GM19397 (cell line): ENCODE measurements around the gene PCDHA13.
"Not testable (repeated sequence)": the region's sequence is repeated elsewhere in the genome, so short reads cannot be mapped to it uniquely, and the experiment has no call there.

Source experiments
- ATAC-seq: cut with Tn5 transposase; IDR thresholded peaks from one replicate; pipeline ENCODE4 v1.9.1; 2021; ENCODE audit warnings: mild to moderate bottlenecking, moderate library complexity; ENCODE audit not compliant: unreplicated experiment

Gene PCDHA13

GRCh38 chr5:140868721-140869554, 13.0 kb upstream of the PCDHA13 start, which contains the start of gene PCDHA11:
Gene PCDHA11, plus strand, starts transcription at chr5:140868957. Its CDS starts 147 bp downstream, at chr5:140869104.
- ATAC-seq, result no peak

GRCh38 chr5:140869555-140869886, 12.4 kb upstream of the PCDHA13 start:
- no peak for ATAC-seq

- ATAC-seq, result no peak
Observed at GRCh38 chr5:140870221-140871201, 11.4 kb upstream of the PCDHA13 start.

- no peak for ATAC-seq
Observed at GRCh38 chr5:140875085-140876065, 6.5 kb upstream of the PCDHA13 start, which contains the start of gene PCDHA12. Gene PCDHA12, plus strand, starts transcription at chr5:140875308. Its CDS starts 165 bp downstream, at chr5:140875473.

- not testable (repeated sequence) for ATAC-seq
Observed at GRCh38 chr5:140876541-140877261, 5.2 kb upstream of the PCDHA13 start.

GRCh38 chr5:140877262-140877581, 4.7 kb upstream of the PCDHA13 start:
- ATAC-seq, result no peak

GRCh38 chr5:140882591-140882899, 621 bp downstream of the PCDHA13 start:
- no peak for ATAC-seq

- ATAC-seq, result no peak
Observed at GRCh38 chr5:140883373-140883772, 1.4 kb downstream of the PCDHA13 start.

GRCh38 chr5:140883927-140884697, 2.2 kb downstream of the PCDHA13 start:
- ATAC-seq, result no peak

- no peak for ATAC-seq
Observed at GRCh38 chr5:140916325-140916724, 34.4 kb downstream of the PCDHA13 start.

GRCh38 chr5:140923601-140924000, 41.7 kb downstream of the PCDHA13 start:
- ATAC-seq, result no peak

GRCh38 chr5:140925806-140926442, 44.0 kb downstream of the PCDHA13 start, which contains the start of gene PCDHAC1:
Gene PCDHAC1, plus strand, starts transcription at chr5:140926299. Its CDS starts 594 bp downstream, at chr5:140926893.
- ATAC-seq, result no peak

GRCh38 chr5:140926443-140927227, 44.7 kb downstream of the PCDHA13 start:
- no peak for ATAC-seq

GRCh38 chr5:140927228-140927573, 45.3 kb downstream of the PCDHA13 start:
- ATAC-seq, result no peak
